Measurements from ENCODE around the gene AEBP1.

AEBP1 gene

DNA sequence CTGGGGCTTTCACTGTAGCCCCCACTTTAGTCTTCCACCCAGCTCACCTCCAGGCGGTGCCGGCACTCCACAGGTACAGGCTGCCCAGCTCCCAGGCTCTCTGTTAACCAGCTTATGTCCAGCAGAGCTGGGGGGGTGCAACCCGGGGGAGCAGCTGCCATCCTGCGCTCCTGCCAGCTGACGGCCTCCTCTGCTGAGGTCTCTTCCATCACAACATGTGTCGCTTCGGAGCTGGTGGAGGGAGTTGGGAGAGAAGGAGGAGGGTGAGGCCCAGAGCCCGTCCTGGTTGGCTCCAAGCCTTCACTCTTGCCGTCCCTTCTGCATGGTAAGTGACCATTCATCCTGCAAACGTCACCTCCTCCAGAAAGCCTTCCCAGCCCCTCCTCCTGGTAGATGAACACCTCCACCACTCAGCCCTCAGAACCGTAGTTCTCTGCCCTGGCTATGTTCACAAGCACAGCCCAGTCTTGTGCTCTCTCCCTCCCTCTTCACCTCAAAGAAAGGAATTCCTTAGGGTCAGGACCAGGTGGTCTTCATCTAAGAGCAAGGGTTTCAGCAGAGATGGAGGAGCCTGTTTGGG, 23.4 kb upstream of the AEBP1 start:
- TF ChIP-seq, protein P1, sequence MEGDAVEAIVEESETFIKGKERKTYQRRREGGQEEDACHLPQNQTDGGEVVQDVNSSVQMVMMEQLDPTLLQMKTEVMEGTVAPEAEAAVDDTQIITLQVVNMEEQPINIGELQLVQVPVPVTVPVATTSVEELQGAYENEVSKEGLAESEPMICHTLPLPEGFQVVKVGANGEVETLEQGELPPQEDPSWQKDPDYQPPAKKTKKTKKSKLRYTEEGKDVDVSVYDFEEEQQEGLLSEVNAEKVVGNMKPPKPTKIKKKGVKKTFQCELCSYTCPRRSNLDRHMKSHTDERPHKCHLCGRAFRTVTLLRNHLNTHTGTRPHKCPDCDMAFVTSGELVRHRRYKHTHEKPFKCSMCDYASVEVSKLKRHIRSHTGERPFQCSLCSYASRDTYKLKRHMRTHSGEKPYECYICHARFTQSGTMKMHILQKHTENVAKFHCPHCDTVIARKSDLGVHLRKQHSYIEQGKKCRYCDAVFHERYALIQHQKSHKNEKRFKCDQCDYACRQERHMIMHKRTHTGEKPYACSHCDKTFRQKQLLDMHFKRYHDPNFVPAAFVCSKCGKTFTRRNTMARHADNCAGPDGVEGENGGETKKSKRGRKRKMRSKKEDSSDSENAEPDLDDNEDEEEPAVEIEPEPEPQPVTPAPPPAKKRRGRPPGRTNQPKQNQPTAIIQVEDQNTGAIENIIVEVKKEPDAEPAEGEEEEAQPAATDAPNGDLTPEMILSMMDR (IDR thresholded peaks at IDR 0.05; ENCODE audit: insufficient read depth, low read length): no peak
- no peaks in the 10 kb centered on the region for H3K27me3 ChIP-seq (ENCODE audit: insufficient read depth, poor library complexity, severe bottlenecking)
- DNase-seq (ENCODE audit: low read depth in 1 of 2, low spot score in 1 of 2): no peak
- no peak overlapping the region; the same call in 1 of the 2 replicates for H3K4me3 ChIP-seq (replicated peaks; ENCODE audit: insufficient read depth, low read length)
- H3K27ac ChIP-seq (replicated peaks): peak overlapping the region; percentile 81

DNA sequence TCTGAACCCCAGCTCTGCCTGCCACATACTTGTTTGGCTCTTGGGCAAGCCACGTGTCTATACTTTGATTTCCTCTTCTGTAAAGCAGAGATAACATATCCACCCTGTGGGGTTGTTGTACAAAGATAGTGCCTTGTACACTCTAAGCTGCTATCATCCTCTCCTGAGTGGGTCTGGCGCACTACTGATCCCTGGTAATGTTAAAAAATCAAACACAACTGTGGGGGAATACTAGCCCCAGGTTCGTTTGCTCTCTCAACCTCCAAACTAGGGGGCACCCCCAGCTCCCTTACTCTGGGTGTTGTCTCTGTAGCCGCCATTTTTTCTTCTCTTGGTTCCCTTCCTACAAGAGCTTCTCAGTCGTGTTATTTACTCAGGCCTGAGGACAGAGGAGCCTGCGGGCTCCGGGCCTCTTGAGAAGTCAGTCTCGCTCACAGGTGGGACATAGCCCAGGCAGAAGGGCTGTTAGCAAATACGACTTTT, 22.8 kb upstream of the AEBP1 start:
- peak in 1 of 2 experiments; percentile 35 for DNase-seq (ENCODE audit: low read depth in 1 of 2, low spot score in 1 of 2)
- peak overlapping the region; percentile 81 for H3K27ac ChIP-seq (replicated peaks)
- TF ChIP-seq POLR2AphosphoS5 (IDR thresholded peaks at IDR 0.05; ENCODE audit: low read depth): no peak
- TF ChIP-seq, protein P2, sequence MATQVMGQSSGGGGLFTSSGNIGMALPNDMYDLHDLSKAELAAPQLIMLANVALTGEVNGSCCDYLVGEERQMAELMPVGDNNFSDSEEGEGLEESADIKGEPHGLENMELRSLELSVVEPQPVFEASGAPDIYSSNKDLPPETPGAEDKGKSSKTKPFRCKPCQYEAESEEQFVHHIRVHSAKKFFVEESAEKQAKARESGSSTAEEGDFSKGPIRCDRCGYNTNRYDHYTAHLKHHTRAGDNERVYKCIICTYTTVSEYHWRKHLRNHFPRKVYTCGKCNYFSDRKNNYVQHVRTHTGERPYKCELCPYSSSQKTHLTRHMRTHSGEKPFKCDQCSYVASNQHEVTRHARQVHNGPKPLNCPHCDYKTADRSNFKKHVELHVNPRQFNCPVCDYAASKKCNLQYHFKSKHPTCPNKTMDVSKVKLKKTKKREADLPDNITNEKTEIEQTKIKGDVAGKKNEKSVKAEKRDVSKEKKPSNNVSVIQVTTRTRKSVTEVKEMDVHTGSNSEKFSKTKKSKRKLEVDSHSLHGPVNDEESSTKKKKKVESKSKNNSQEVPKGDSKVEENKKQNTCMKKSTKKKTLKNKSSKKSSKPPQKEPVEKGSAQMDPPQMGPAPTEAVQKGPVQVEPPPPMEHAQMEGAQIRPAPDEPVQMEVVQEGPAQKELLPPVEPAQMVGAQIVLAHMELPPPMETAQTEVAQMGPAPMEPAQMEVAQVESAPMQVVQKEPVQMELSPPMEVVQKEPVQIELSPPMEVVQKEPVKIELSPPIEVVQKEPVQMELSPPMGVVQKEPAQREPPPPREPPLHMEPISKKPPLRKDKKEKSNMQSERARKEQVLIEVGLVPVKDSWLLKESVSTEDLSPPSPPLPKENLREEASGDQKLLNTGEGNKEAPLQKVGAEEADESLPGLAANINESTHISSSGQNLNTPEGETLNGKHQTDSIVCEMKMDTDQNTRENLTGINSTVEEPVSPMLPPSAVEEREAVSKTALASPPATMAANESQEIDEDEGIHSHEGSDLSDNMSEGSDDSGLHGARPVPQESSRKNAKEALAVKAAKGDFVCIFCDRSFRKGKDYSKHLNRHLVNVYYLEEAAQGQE (IDR thresholded peaks at IDR 0.05; ENCODE audit: insufficient replicate concordance, low read depth): no peak
- TF ChIP-seq, protein P1 (IDR thresholded peaks at IDR 0.05; ENCODE audit: insufficient read depth, low read length): no peak
- no peak for TF ChIP-seq GABPA (IDR thresholded peaks at IDR 0.05; ENCODE audit: low read depth)
- TF ChIP-seq SPI1 (IDR thresholded peaks at IDR 0.05; ENCODE audit: borderline replicate concordance, low read depth): no peak
- H3K27me3 ChIP-seq (ENCODE audit: insufficient read depth, poor library complexity, severe bottlenecking): no peaks in the 10 kb centered on the region
- peak overlapping the region; percentile 69 for H3K4me3 ChIP-seq (replicated peaks; ENCODE audit: insufficient read depth, low read length)

DNA sequence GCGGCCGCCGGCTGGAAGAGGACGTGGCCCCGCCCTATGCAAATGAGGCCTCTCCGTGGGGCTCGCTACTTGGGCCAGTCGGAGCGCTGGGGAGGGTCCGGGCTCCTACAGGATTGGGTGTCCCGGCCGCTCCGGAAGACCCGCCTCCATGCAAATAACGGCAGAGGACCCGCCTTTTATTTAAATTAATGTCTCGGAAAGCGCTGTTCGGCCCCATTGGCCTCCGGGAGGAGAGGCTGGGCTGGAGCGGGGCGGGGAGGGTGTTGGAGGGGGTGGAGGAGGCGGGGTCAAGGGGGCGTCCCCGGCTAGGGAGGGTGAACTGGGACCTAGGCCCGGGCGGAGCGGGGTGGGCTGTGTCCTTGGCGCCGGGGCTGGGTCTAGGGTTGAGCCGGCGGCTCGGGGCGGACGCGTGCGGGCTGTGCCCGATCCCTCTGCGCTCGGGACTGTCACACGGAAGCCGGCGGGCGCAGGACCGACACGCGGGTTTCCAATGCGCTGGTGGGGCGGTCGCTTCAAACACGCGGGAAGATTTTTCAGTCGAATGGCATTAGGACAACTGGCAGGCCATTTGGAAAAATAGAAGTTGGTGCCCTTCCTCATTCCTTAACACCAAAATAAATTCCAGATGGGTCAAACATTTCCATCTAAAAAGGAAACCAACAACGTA, 21.5 kb upstream of the AEBP1 start:
- DNase-seq (ENCODE audit: low read depth in 1 of 2, low spot score in 1 of 2): peak; percentile 96 to 99
- Histone ChIP-seq H3K27me3 (ENCODE audit: insufficient read depth, poor library complexity, severe bottlenecking) (no peaks in the 10 kb centered on the region), H3K4me3 (replicated peaks; ENCODE audit: insufficient read depth, low read length) (peak overlapping the region; percentile 62), H3K27ac (replicated peaks) (peak overlapping the region; percentile 82)
- TF ChIP-seq POLR2AphosphoS5 (IDR thresholded peaks at IDR 0.05; ENCODE audit: low read depth) (peak; percentile 26; the same call in 1 of the 2 replicates), SPI1 (IDR thresholded peaks at IDR 0.05; ENCODE audit: borderline replicate concordance, low read depth) (no peak; the same call in 1 of the 2 replicates), GABPA (IDR thresholded peaks at IDR 0.05; ENCODE audit: low read depth) (peak; percentile 68)
- TF ChIP-seq, protein P2 (IDR thresholded peaks at IDR 0.05; ENCODE audit: insufficient replicate concordance, low read depth): peak; percentile 4
- TF ChIP-seq, protein P1 (IDR thresholded peaks at IDR 0.05; ENCODE audit: insufficient read depth, low read length): no peak

Data from HL-60 (cell line).